ENCODE data around the gene HARBI1.
A peak's percentile ranks its signal among the peaks of the same experiment; 100 is the strongest.

The HARBI1 gene

GRCh38 chr11:46582588-46582987 is 34.4 kb downstream of the HARBI1 start:
- DNase-seq: no peak
- Histone ChIP-seq H3K27ac (no peak overlapping the region), H3K27me3 (no peaks in the 10 kb centered on the region), H3K4me3 (no peak overlapping the region), H3K4me1 (no peaks in the 10 kb centered on the region), H3K9me3 (no peaks in the 10 kb centered on the region), H3K36me3 (no peaks in the 10 kb centered on the region)
- TF ChIP-seq CTCF (IDR thresholded peaks at IDR 0.05): no peak
- intact Hi-C loops (cut with DNase I; ENCODE audit: low total_unique reads): no loop called here

- no peak for DNase-seq
- TF ChIP-seq CTCF (IDR thresholded peaks at IDR 0.05): no peak
- no peak overlapping the region for H3K4me3 ChIP-seq
- H3K4me1 ChIP-seq: peaks cover 0 to 9% (median 0%) of the 10 kb centered on the region in 4 donors
- H3K9me3 ChIP-seq: no peaks in the 10 kb centered on the region
- no peaks in the 10 kb centered on the region for H3K36me3 ChIP-seq
- intact Hi-C loops (cut with DNase I; ENCODE audit: low total_unique reads): no loop called here
- no peak overlapping the region for H3K27ac ChIP-seq
- H3K27me3 ChIP-seq: no peaks in the 10 kb centered on the region
Measured at GRCh38 chr11:46577058-46577457, 40.0 kb downstream of the HARBI1 start.

GRCh38 chr11:46574656-46575055 is 42.4 kb downstream of the HARBI1 start:
- H3K9me3 ChIP-seq: no peaks in the 10 kb centered on the region
- intact Hi-C loops (cut with DNase I; ENCODE audit: low total_unique reads): no loop called here
- no peak overlapping the region for H3K4me3 ChIP-seq
- no peak for DNase-seq
- TF ChIP-seq CTCF (IDR thresholded peaks at IDR 0.05): no peak
- H3K27ac ChIP-seq: no peak overlapping the region
- peaks cover 0 to 30% (median 8%) of the 10 kb centered on the region in 4 donors for H3K4me1 ChIP-seq
- no peaks in the 10 kb centered on the region for H3K36me3 ChIP-seq
- no peaks in the 10 kb centered on the region for H3K27me3 ChIP-seq

- Histone ChIP-seq H3K27me3 (no peaks in the 10 kb centered on the region), H3K4me3 (no peak overlapping the region), H3K36me3 (no peaks in the 10 kb centered on the region), H3K27ac (peak overlapping the region in 1 of 2 donors; percentile 4), H3K9me3 (no peaks in the 10 kb centered on the region), H3K4me1 (peaks cover 0 to 33% (median 8%) of the 10 kb centered on the region in 4 donors)
- no peak for DNase-seq
- no peak for TF ChIP-seq CTCF (IDR thresholded peaks at IDR 0.05)
- intact Hi-C loops (cut with DNase I; ENCODE audit: low total_unique reads): no loop called here
Measured at GRCh38 chr11:46570790-46571398, 46.1 kb downstream of the HARBI1 start.

- H3K9me3 ChIP-seq: no peaks in the 10 kb centered on the region
- no peak for DNase-seq
- no peaks in the 10 kb centered on the region for H3K27me3 ChIP-seq
- TF ChIP-seq CTCF (IDR thresholded peaks at IDR 0.05): no peak
- no peak overlapping the region for H3K27ac ChIP-seq
- intact Hi-C loops (cut with DNase I; ENCODE audit: low total_unique reads): no loop called here
- H3K36me3 ChIP-seq: no peaks in the 10 kb centered on the region
- no peak overlapping the region for H3K4me3 ChIP-seq
- H3K4me1 ChIP-seq: peaks cover 0 to 30% (median 10%) of the 10 kb centered on the region in 4 donors
Measured at GRCh38 chr11:46565232-46565840, 51.7 kb downstream of the HARBI1 start.

Measured in tibial artery (tissue), 4 donors.